GM10248 (cell line): Measurements from ENCODE around the gene WNT9A.

Source experiments
- CTCF ChIA-PET: fragments of 300-600 bp; sonication (Branson Sonifier 250); formaldehyde crosslinking; extraction: SDS; loops from one replicate; lab custom pipeline; 2021; ENCODE audit warnings: antibody characterized with exemption; lab: Yijun Ruan, JAX
- POLR2A ChIA-PET: fragments of 350-650 bp; sonication (Branson Sonifier 250); formaldehyde crosslinking; extraction: SDS; loops from one replicate; lab custom pipeline; 2020; ENCODE audit warnings: antibody characterized with exemption; lab: Yijun Ruan, JAX
- DNase-seq: peaks from one replicate; pipeline ENCODE4 v3.0.0; 2012; ENCODE audit errors: extremely low spot score
- CTCF ChIP-seq: IDR thresholded peaks from 2 replicates; pipeline ENCODE4 v1.5.1; 2012; ENCODE audit warnings: mild to moderate bottlenecking, low read depth; ENCODE audit errors: extremely low read depth, missing control alignments, control extremely low read depth

Gene WNT9A

GRCh38 chr1:227920426-227920825 is 27.3 kb downstream of the WNT9A start:
- ChIA-PET CTCF (no interaction called here), POLR2A (interaction anchor here (0.7 kb wide), 1 partner anchor 1037 kb away, joined by 7 read pairs; no protein-coding TSS in a partner anchor)
- TF ChIP-seq CTCF = no peak
- no peak for DNase-seq

- CTCF ChIA-PET = no interaction called here
- POLR2A ChIA-PET = interaction anchor here (0.7 kb wide), 1 partner anchor 1037 kb away, joined by 7 read pairs; no protein-coding TSS in a partner anchor
- DNase-seq = no peak
- TF ChIP-seq CTCF = no peak
Observed at GRCh38 chr1:227919906-227920305, 27.8 kb downstream of the WNT9A start.

- ChIA-PET CTCF (no interaction called here), POLR2A (no interaction called here)
- no peak for TF ChIP-seq CTCF
- DNase-seq = no peak
Observed at GRCh38 chr1:227918736-227919135, 29.0 kb downstream of the WNT9A start.

GRCh38 chr1:227918083-227918700 is 29.5 kb downstream of the WNT9A start:
- ChIA-PET POLR2A (no interaction called here), CTCF (no interaction called here)
- TF ChIP-seq CTCF = no peak
- DNase-seq = no peak

- CTCF ChIA-PET = no interaction called here
- POLR2A ChIA-PET = no interaction called here
- TF ChIP-seq CTCF = no peak
- no peak for DNase-seq
Observed at GRCh38 chr1:227917081-227917950, 30.4 kb downstream of the WNT9A start.

GRCh38 chr1:227916655-227917054 is 31.1 kb downstream of the WNT9A start:
- ChIA-PET POLR2A (no interaction called here), CTCF (no interaction called here)
- DNase-seq = no peak
- TF ChIP-seq CTCF = no peak
